ENCODE measurements around the gene SNX18. TPM values are rescaled to one million over a fixed set of nuclear protein-coding genes. Genes with fewer than 3 reads are reported as not detected.
"Not testable (repeated sequence)": the region's sequence is repeated elsewhere in the genome, so short reads cannot be mapped to it uniquely, and the experiment has no call there.

Gene SNX18
- total RNA-seq, 1 donor from 2014 or later: 38.8 TPM

GRCh38 chr5:54484219-54484894 lies 33.2 kb upstream of the SNX18 start:
- H3K9ac ChIP-seq (ENCODE audit: low read length): no peak overlapping the region
- Mint-ChIP-seq H3K27me3 (ENCODE audit: low read depth, unreplicated experiment) (peaks cover 4% of the 10 kb centered on the region), H3K4me3 (ENCODE audit: unreplicated experiment) (no peak overlapping the region), H3K27ac (ENCODE audit: unreplicated experiment) (no peak overlapping the region), H3K9me3 (ENCODE audit: unreplicated experiment) (no peaks in the 10 kb centered on the region), H3K36me3 (ENCODE audit: low read depth, unreplicated experiment) (no peaks in the 10 kb centered on the region), H3K4me1 (ENCODE audit: low read depth, unreplicated experiment) (peaks cover 11% of the 10 kb centered on the region)
- H3K4me3 ChIP-seq (ENCODE audit: insufficient read depth, low read depth, low read length): no peak overlapping the region
- no peaks in the 10 kb centered on the region for H3K9me3 ChIP-seq (ENCODE audit: insufficient read depth, low read depth, low read length)
- H3K79me2 ChIP-seq (ENCODE audit: insufficient read depth, low read length): no peaks in the 10 kb centered on the region
- TF ChIP-seq EZH2 (IDR thresholded peaks at IDR 0.05; ENCODE audit: insufficient read depth, low read length): no peak
- TF ChIP-seq, protein P1, sequence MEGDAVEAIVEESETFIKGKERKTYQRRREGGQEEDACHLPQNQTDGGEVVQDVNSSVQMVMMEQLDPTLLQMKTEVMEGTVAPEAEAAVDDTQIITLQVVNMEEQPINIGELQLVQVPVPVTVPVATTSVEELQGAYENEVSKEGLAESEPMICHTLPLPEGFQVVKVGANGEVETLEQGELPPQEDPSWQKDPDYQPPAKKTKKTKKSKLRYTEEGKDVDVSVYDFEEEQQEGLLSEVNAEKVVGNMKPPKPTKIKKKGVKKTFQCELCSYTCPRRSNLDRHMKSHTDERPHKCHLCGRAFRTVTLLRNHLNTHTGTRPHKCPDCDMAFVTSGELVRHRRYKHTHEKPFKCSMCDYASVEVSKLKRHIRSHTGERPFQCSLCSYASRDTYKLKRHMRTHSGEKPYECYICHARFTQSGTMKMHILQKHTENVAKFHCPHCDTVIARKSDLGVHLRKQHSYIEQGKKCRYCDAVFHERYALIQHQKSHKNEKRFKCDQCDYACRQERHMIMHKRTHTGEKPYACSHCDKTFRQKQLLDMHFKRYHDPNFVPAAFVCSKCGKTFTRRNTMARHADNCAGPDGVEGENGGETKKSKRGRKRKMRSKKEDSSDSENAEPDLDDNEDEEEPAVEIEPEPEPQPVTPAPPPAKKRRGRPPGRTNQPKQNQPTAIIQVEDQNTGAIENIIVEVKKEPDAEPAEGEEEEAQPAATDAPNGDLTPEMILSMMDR (IDR thresholded peaks at IDR 0.05; ENCODE audit: insufficient read depth, low read depth, low read length): no peak
- no peak for FAIRE-seq
- no peak overlapping the region for H2AFZ ChIP-seq (ENCODE audit: low read depth, low read length)
- H3K4me1 ChIP-seq (ENCODE audit: insufficient read depth, low read length): no peaks in the 10 kb centered on the region
- peaks cover 2% of the 10 kb centered on the region for H3K27me3 ChIP-seq (ENCODE audit: insufficient read depth, low read length)
- H3K36me3 ChIP-seq (ENCODE audit: insufficient read depth, low read length): no peaks in the 10 kb centered on the region
- H3K4me2 ChIP-seq (ENCODE audit: low read length): no peak overlapping the region
- DNase-seq (ENCODE audit: low read depth): no peak
- H4K20me1 ChIP-seq (ENCODE audit: insufficient read depth, low read length): no peaks in the 10 kb centered on the region
- no peak overlapping the region for H3K27ac ChIP-seq (ENCODE audit: low read depth, low read length)

GRCh38 chr5:54485659-54486058 lies 31.9 kb upstream of the SNX18 start:
- H3K27ac ChIP-seq (ENCODE audit: low read depth, low read length); H3K9me3 Mint-ChIP-seq (ENCODE audit: unreplicated experiment); H3K36me3 ChIP-seq (ENCODE audit: insufficient read depth, low read length); H3K4me1 Mint-ChIP-seq (ENCODE audit: low read depth, unreplicated experiment); FAIRE-seq; H3K27ac Mint-ChIP-seq (ENCODE audit: unreplicated experiment); H3K27me3 ChIP-seq (ENCODE audit: insufficient read depth, low read length); H3K4me3 Mint-ChIP-seq (ENCODE audit: unreplicated experiment); H3K4me2 ChIP-seq (ENCODE audit: low read length); H3K4me1 ChIP-seq (ENCODE audit: insufficient read depth, low read length); H4K20me1 ChIP-seq (ENCODE audit: insufficient read depth, low read length); H3K36me3 Mint-ChIP-seq (ENCODE audit: low read depth, unreplicated experiment); DNase-seq (ENCODE audit: low read depth); H3K9ac ChIP-seq (ENCODE audit: low read length); H3K9me3 ChIP-seq (ENCODE audit: insufficient read depth, low read depth, low read length); H3K4me3 ChIP-seq (ENCODE audit: insufficient read depth, low read depth, low read length); H2AFZ ChIP-seq (ENCODE audit: low read depth, low read length); H3K79me2 ChIP-seq (ENCODE audit: insufficient read depth, low read length); H3K27me3 Mint-ChIP-seq (ENCODE audit: low read depth, unreplicated experiment): not testable (repeated sequence)

DNA sequence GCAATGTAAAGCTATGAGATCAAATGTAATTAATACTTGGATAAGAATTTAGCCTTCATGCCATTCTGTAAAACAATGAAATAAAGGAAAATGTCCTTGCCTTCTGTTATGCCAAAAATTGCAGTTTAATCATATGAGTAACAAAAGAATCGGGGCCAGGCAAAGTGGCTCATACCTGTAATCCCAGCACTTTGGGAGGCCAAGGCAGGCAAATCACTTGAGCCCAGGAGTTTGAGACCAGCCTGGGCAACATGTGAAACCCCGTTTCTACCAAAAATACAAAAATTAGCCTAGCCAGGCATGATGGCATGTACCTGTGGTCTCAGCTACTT lies 27.9 kb upstream of the SNX18 start:
- not testable (repeated sequence) for H3K9me3 Mint-ChIP-seq (ENCODE audit: unreplicated experiment)

More for the DNA sequence above, 27.9 kb upstream of the SNX18 start:
- H4K20me1 ChIP-seq (ENCODE audit: insufficient read depth, low read length); H3K27ac Mint-ChIP-seq (ENCODE audit: unreplicated experiment); H3K4me1 ChIP-seq (ENCODE audit: insufficient read depth, low read length); DNase-seq (ENCODE audit: low read depth); H2AFZ ChIP-seq (ENCODE audit: low read depth, low read length); H3K27ac ChIP-seq (ENCODE audit: low read depth, low read length); H3K4me2 ChIP-seq (ENCODE audit: low read length); H3K9me3 ChIP-seq (ENCODE audit: insufficient read depth, low read depth, low read length); H3K27me3 Mint-ChIP-seq (ENCODE audit: low read depth, unreplicated experiment); FAIRE-seq; H3K4me3 ChIP-seq (ENCODE audit: insufficient read depth, low read depth, low read length); H3K79me2 ChIP-seq (ENCODE audit: insufficient read depth, low read length); H3K4me3 Mint-ChIP-seq (ENCODE audit: unreplicated experiment); H3K9ac ChIP-seq (ENCODE audit: low read length); H3K4me1 Mint-ChIP-seq (ENCODE audit: low read depth, unreplicated experiment); H3K36me3 ChIP-seq (ENCODE audit: insufficient read depth, low read length); H3K36me3 Mint-ChIP-seq (ENCODE audit: low read depth, unreplicated experiment); H3K27me3 ChIP-seq (ENCODE audit: insufficient read depth, low read length): not testable (repeated sequence)
